22Rv1 (cell line): Measurements from ENCODE around the gene TXNL4A.

Experiments used
- ZFX ChIP-seq: fragments of 450-650 bp; IDR thresholded peaks from 2 replicates; pipeline ENCODE4 v1.6.1; 2017; ENCODE audit warnings: antibody characterized with exemption, borderline replicate concordance
- TF ChIP-seq, protein P1 (sequence below): fragments of 450-650 bp; IDR thresholded peaks from 2 replicates; pipeline ENCODE4 v1.5.1; 2017; ENCODE audit warnings: mild to moderate bottlenecking

DNA sequence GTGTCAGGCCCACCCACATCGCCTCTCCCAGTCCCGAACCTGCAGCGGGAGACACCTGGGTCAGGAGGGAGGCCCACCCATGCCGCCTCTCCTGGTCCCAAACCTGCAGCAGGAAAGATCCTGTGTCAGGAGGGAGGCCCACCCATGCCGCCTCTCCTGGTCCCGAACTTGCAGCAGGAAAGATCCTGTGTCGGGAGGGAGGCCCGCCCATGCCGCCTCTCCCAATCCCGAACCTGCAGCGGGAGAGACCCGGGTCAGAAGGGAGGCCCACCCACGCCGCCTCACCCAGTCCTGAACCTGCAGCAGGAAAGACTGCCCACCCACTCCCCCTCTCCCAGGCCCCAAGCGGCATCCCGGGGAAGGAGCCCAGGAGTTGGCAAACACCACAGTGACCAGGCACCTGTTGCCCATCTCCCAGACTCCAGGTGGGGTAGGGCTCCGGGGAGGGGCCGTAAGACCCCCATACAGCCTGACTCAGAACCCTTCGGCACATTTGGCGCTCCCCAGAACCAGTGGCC, 44.7 kb downstream of the TXNL4A start:
- TF ChIP-seq, protein P1, sequence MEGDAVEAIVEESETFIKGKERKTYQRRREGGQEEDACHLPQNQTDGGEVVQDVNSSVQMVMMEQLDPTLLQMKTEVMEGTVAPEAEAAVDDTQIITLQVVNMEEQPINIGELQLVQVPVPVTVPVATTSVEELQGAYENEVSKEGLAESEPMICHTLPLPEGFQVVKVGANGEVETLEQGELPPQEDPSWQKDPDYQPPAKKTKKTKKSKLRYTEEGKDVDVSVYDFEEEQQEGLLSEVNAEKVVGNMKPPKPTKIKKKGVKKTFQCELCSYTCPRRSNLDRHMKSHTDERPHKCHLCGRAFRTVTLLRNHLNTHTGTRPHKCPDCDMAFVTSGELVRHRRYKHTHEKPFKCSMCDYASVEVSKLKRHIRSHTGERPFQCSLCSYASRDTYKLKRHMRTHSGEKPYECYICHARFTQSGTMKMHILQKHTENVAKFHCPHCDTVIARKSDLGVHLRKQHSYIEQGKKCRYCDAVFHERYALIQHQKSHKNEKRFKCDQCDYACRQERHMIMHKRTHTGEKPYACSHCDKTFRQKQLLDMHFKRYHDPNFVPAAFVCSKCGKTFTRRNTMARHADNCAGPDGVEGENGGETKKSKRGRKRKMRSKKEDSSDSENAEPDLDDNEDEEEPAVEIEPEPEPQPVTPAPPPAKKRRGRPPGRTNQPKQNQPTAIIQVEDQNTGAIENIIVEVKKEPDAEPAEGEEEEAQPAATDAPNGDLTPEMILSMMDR, result no peak
- TF ChIP-seq ZFX, result no peak
